Measurements from ENCODE around the gene ACTL7A.
A peak's percentile ranks its signal among the peaks of the same experiment; 100 is the strongest.

The ACTL7A gene

GRCh38 chr9:108864446-108864845 lies 2.4 kb downstream of the ACTL7A start:
- no peaks in the 10 kb centered on the region for H3K79me1 ChIP-seq (ENCODE audit: low read length)

GRCh38 chr9:108865037-108865436 lies 3.0 kb downstream of the ACTL7A start:
- Histone ChIP-seq H3K18ac (ENCODE audit: low read length) (no peak overlapping the region), H4K8ac (ENCODE audit: low read depth, low read length) (no peak overlapping the region), H3K4ac (ENCODE audit: low read depth, low read length) (no peak overlapping the region), H3K4me2 (ENCODE audit: low read length) (no peak overlapping the region), H3K56ac (ENCODE audit: low read length) (no peak overlapping the region), H3K9ac (ENCODE audit: low read length) (no peak overlapping the region), H2AK5ac (ENCODE audit: low read length) (no peak overlapping the region), H3K79me1 (ENCODE audit: low read length) (no peaks in the 10 kb centered on the region), H3K79me2 (ENCODE audit: control insufficient read depth, insufficient read depth, low read length) (no peaks in the 10 kb centered on the region), H2BK15ac (replicated peaks; ENCODE audit: low read depth) (no peak overlapping the region), H3K36me3 (ENCODE audit: control insufficient read depth, insufficient read depth, low read length) (no peaks in the 10 kb centered on the region), H3K23ac (ENCODE audit: low read length) (no peak overlapping the region), H2BK5ac (ENCODE audit: low read length) (no peak overlapping the region), H2BK120ac (ENCODE audit: low read depth, low read length) (no peak overlapping the region), H3K4me3 (ENCODE audit: low read length) (no peak overlapping the region), H4K5ac (ENCODE audit: low read length) (no peak overlapping the region), H3K4me1 (ENCODE audit: control insufficient read depth, low read depth, low read length) (no peaks in the 10 kb centered on the region), H3K27me3 (ENCODE audit: insufficient read depth, low read length, poor library complexity) (no peaks in the 10 kb centered on the region), H3K27ac (ENCODE audit: low read depth, low read length) (no peak overlapping the region)
- DNase-seq, result no peak
- no CpG with 5 or more reads among the region's 4 CpGs for WGBS (ENCODE audit: extremely low coverage, insufficient coverage, low lambda C conversion rate)

More at GRCh38 chr9:108864446-108864845, 2.4 kb downstream of the ACTL7A start:
- no peak overlapping the region for H3K4ac ChIP-seq (ENCODE audit: low read depth, low read length)
- no peaks in the 10 kb centered on the region for H3K36me3 ChIP-seq (ENCODE audit: control insufficient read depth, insufficient read depth, low read length)
- H2AK5ac ChIP-seq (ENCODE audit: low read length), result no peak overlapping the region
- no peak overlapping the region for H3K27ac ChIP-seq (ENCODE audit: low read depth, low read length)
- H3K9ac ChIP-seq (ENCODE audit: low read length), result no peak overlapping the region
- no peaks in the 10 kb centered on the region for H3K79me2 ChIP-seq (ENCODE audit: control insufficient read depth, insufficient read depth, low read length)
- no peak overlapping the region for H3K4me3 ChIP-seq (ENCODE audit: low read length)
- H2BK5ac ChIP-seq (ENCODE audit: low read length), result no peak overlapping the region
- H4K8ac ChIP-seq (ENCODE audit: low read depth, low read length), result no peak overlapping the region
- H2BK15ac ChIP-seq (replicated peaks; ENCODE audit: low read depth), result no peak overlapping the region
- H2BK120ac ChIP-seq (ENCODE audit: low read depth, low read length), result no peak overlapping the region
- H3K4me1 ChIP-seq (ENCODE audit: control insufficient read depth, low read depth, low read length), result no peaks in the 10 kb centered on the region
- H3K23ac ChIP-seq (ENCODE audit: low read length), result no peak overlapping the region
- no peak overlapping the region for H3K4me2 ChIP-seq (ENCODE audit: low read length)
- H4K5ac ChIP-seq (ENCODE audit: low read length), result no peak overlapping the region
- H3K56ac ChIP-seq (ENCODE audit: low read length), result no peak overlapping the region
- H3K18ac ChIP-seq (ENCODE audit: low read length), result no peak overlapping the region
- H3K27me3 ChIP-seq (ENCODE audit: insufficient read depth, low read length, poor library complexity), result no peaks in the 10 kb centered on the region
- no CpG with 5 or more reads among the region's 3 CpGs for WGBS (ENCODE audit: extremely low coverage, insufficient coverage, low lambda C conversion rate)
- no peak for DNase-seq

GRCh38 chr9:108866001-108866420 lies 3.9 kb downstream of the ACTL7A start:
- H2BK15ac ChIP-seq (replicated peaks; ENCODE audit: low read depth), result no peak overlapping the region
- H2AK5ac ChIP-seq (ENCODE audit: low read length), result no peak overlapping the region
- no peak overlapping the region for H3K4ac ChIP-seq (ENCODE audit: low read depth, low read length)
- no peak overlapping the region for H4K8ac ChIP-seq (ENCODE audit: low read depth, low read length)
- H3K23ac ChIP-seq (ENCODE audit: low read length), result no peak overlapping the region
- no peak overlapping the region for H3K56ac ChIP-seq (ENCODE audit: low read length)
- no peak overlapping the region for H3K4me3 ChIP-seq (ENCODE audit: low read length)
- H2BK5ac ChIP-seq (ENCODE audit: low read length), result no peak overlapping the region
- H3K27ac ChIP-seq (ENCODE audit: low read depth, low read length), result no peak overlapping the region
- H3K9ac ChIP-seq (ENCODE audit: low read length), result no peak overlapping the region
- H3K27me3 ChIP-seq (ENCODE audit: insufficient read depth, low read length, poor library complexity), result no peaks in the 10 kb centered on the region
- no peaks in the 10 kb centered on the region for H3K79me1 ChIP-seq (ENCODE audit: low read length)
- H3K4me1 ChIP-seq (ENCODE audit: control insufficient read depth, low read depth, low read length), result no peaks in the 10 kb centered on the region
- H4K5ac ChIP-seq (ENCODE audit: low read length), result no peak overlapping the region
- H3K79me2 ChIP-seq (ENCODE audit: control insufficient read depth, insufficient read depth, low read length), result no peaks in the 10 kb centered on the region
- no peaks in the 10 kb centered on the region for H3K36me3 ChIP-seq (ENCODE audit: control insufficient read depth, insufficient read depth, low read length)
- no peak overlapping the region for H2BK120ac ChIP-seq (ENCODE audit: low read depth, low read length)
- no CpG with 5 or more reads among the region's 2 CpGs for WGBS (ENCODE audit: extremely low coverage, insufficient coverage, low lambda C conversion rate)
- DNase-seq, result no peak
- no peak overlapping the region for H3K4me2 ChIP-seq (ENCODE audit: low read length)
- H3K18ac ChIP-seq (ENCODE audit: low read length), result no peak overlapping the region

- Histone ChIP-seq H3K18ac (ENCODE audit: low read length) (no peak overlapping the region), H3K27me3 (ENCODE audit: insufficient read depth, low read length, poor library complexity) (no peaks in the 10 kb centered on the region)
These were observed 5.0 kb downstream of the ACTL7A start for GRCh38 chr9:108867116-108867515.

GRCh38 chr9:108867829-108868228 lies 5.8 kb downstream of the ACTL7A start:
- Histone ChIP-seq H3K79me1 (ENCODE audit: low read length) (no peaks in the 10 kb centered on the region), H3K4me3 (ENCODE audit: low read length) (no peak overlapping the region), H3K9ac (ENCODE audit: low read length) (no peak overlapping the region), H3K18ac (ENCODE audit: low read length) (no peak overlapping the region), H4K5ac (ENCODE audit: low read length) (no peak overlapping the region), H3K56ac (ENCODE audit: low read length) (no peak overlapping the region), H2BK120ac (ENCODE audit: low read depth, low read length) (no peak overlapping the region), H3K4ac (ENCODE audit: low read depth, low read length) (no peak overlapping the region), H3K27me3 (ENCODE audit: insufficient read depth, low read length, poor library complexity) (no peaks in the 10 kb centered on the region), H3K27ac (ENCODE audit: low read depth, low read length) (no peak overlapping the region), H2BK15ac (replicated peaks; ENCODE audit: low read depth) (no peak overlapping the region), H3K79me2 (ENCODE audit: control insufficient read depth, insufficient read depth, low read length) (no peaks in the 10 kb centered on the region), H2AK5ac (ENCODE audit: low read length) (no peak overlapping the region), H3K4me1 (ENCODE audit: control insufficient read depth, low read depth, low read length) (no peaks in the 10 kb centered on the region), H2BK5ac (ENCODE audit: low read length) (no peak overlapping the region), H3K4me2 (ENCODE audit: low read length) (no peak overlapping the region), H3K23ac (ENCODE audit: low read length) (no peak overlapping the region), H3K36me3 (ENCODE audit: control insufficient read depth, insufficient read depth, low read length) (no peaks in the 10 kb centered on the region), H4K8ac (ENCODE audit: low read depth, low read length) (no peak overlapping the region)
- DNase-seq, result no peak
- WGBS (ENCODE audit: extremely low coverage, insufficient coverage, low lambda C conversion rate), result no CpG with 5 or more reads among the region's 4 CpGs

More at GRCh38 chr9:108867116-108867515, 5.0 kb downstream of the ACTL7A start:
- H2AK5ac ChIP-seq (ENCODE audit: low read length), result no peak overlapping the region
- H2BK5ac ChIP-seq (ENCODE audit: low read length), result no peak overlapping the region
- no peak overlapping the region for H3K4me2 ChIP-seq (ENCODE audit: low read length)
- no peak overlapping the region for H3K56ac ChIP-seq (ENCODE audit: low read length)
- no peaks in the 10 kb centered on the region for H3K36me3 ChIP-seq (ENCODE audit: control insufficient read depth, insufficient read depth, low read length)
- no peak overlapping the region for H3K4ac ChIP-seq (ENCODE audit: low read depth, low read length)
- H3K23ac ChIP-seq (ENCODE audit: low read length), result no peak overlapping the region
- no peak overlapping the region for H2BK120ac ChIP-seq (ENCODE audit: low read depth, low read length)
- H3K27ac ChIP-seq (ENCODE audit: low read depth, low read length), result no peak overlapping the region
- H3K4me3 ChIP-seq (ENCODE audit: low read length), result no peak overlapping the region
- DNase-seq, result no peak
- H3K79me2 ChIP-seq (ENCODE audit: control insufficient read depth, insufficient read depth, low read length), result no peaks in the 10 kb centered on the region
- H4K8ac ChIP-seq (ENCODE audit: low read depth, low read length), result no peak overlapping the region
- H3K9ac ChIP-seq (ENCODE audit: low read length), result no peak overlapping the region
- H2BK15ac ChIP-seq (replicated peaks; ENCODE audit: low read depth), result no peak overlapping the region
- no peaks in the 10 kb centered on the region for H3K79me1 ChIP-seq (ENCODE audit: low read length)
- H4K5ac ChIP-seq (ENCODE audit: low read length), result no peak overlapping the region
- no peaks in the 10 kb centered on the region for H3K4me1 ChIP-seq (ENCODE audit: control insufficient read depth, low read depth, low read length)

- Histone ChIP-seq H3K27me3 (ENCODE audit: insufficient read depth, low read length, poor library complexity) (no peaks in the 10 kb centered on the region), H4K5ac (ENCODE audit: low read length) (no peak overlapping the region), H2BK15ac (replicated peaks; ENCODE audit: low read depth) (no peak overlapping the region), H3K18ac (ENCODE audit: low read length) (no peak overlapping the region), H3K4me2 (ENCODE audit: low read length) (no peak overlapping the region), H3K36me3 (ENCODE audit: control insufficient read depth, insufficient read depth, low read length) (no peaks in the 10 kb centered on the region), H3K56ac (ENCODE audit: low read length) (no peak overlapping the region), H3K27ac (ENCODE audit: low read depth, low read length) (no peak overlapping the region), H3K23ac (ENCODE audit: low read length) (no peak overlapping the region), H3K9ac (ENCODE audit: low read length) (no peak overlapping the region), H3K79me2 (ENCODE audit: control insufficient read depth, insufficient read depth, low read length) (no peaks in the 10 kb centered on the region), H3K4me1 (ENCODE audit: control insufficient read depth, low read depth, low read length) (no peaks in the 10 kb centered on the region), H2BK120ac (ENCODE audit: low read depth, low read length) (no peak overlapping the region), H2BK5ac (ENCODE audit: low read length) (no peak overlapping the region), H3K4me3 (ENCODE audit: low read length) (no peak overlapping the region), H3K79me1 (ENCODE audit: low read length) (no peaks in the 10 kb centered on the region), H2AK5ac (ENCODE audit: low read length) (no peak overlapping the region), H3K4ac (ENCODE audit: low read depth, low read length) (no peak overlapping the region), H4K8ac (ENCODE audit: low read depth, low read length) (no peak overlapping the region)
- peak; percentile 44 for DNase-seq
- no CpG with 5 or more reads among the region's 3 CpGs for WGBS (ENCODE audit: extremely low coverage, insufficient coverage, low lambda C conversion rate)
These were observed 7.1 kb downstream of the ACTL7A start for GRCh38 chr9:108869092-108869725.

All from mesendoderm (in vitro differentiated cells).